Measurements from ENCODE around the gene FOXL2NB.

The FOXL2NB gene

GRCh38 chr3:138899351-138899991 is 47.5 kb upstream of the FOXL2NB start:
- Histone ChIP-seq H3K9ac (ENCODE audit: low read length) (no peak overlapping the region), H3K4me3 (ENCODE audit: low read depth, low read length, poor library complexity, severe bottlenecking) (no peak overlapping the region), H3K27me3 (ENCODE audit: insufficient read depth, low read length) (no peaks in the 10 kb centered on the region), H3K9me2 (ENCODE audit: low read depth, low read length) (no peaks in the 10 kb centered on the region), H2AFZ (ENCODE audit: low read length) (no peak overlapping the region), H3K9me3 (ENCODE audit: low read length) (no peaks in the 10 kb centered on the region), H3K36me3 (ENCODE audit: insufficient read depth, low read length) (no peaks in the 10 kb centered on the region), H3K79me2 (ENCODE audit: insufficient read depth, low read length) (no peaks in the 10 kb centered on the region), H4K20me1 (ENCODE audit: insufficient read depth, low read length) (no peaks in the 10 kb centered on the region), H3F3A (ENCODE audit: insufficient read depth, low read length) (no peaks in the 10 kb centered on the region), H3K4me2 (ENCODE audit: low read length) (no peak overlapping the region), H3K27ac (ENCODE audit: low read depth, low read length, poor library complexity, severe bottlenecking) (no peak overlapping the region), H3K4me1 (ENCODE audit: insufficient read depth, low read length, severe bottlenecking) (no peaks in the 10 kb centered on the region)
- no peak for TF ChIP-seq EZH2 (IDR thresholded peaks at IDR 0.05; ENCODE audit: borderline replicate concordance, low read length)
- TF ChIP-seq CTCF (IDR thresholded peaks at IDR 0.05; ENCODE audit: low read length), result no peak

- Histone ChIP-seq H3K4me1 (ENCODE audit: insufficient read depth, low read length, severe bottlenecking) (no peaks in the 10 kb centered on the region), H3K79me2 (ENCODE audit: insufficient read depth, low read length) (no peaks in the 10 kb centered on the region), H3K27ac (ENCODE audit: low read depth, low read length, poor library complexity, severe bottlenecking) (no peak overlapping the region), H4K20me1 (ENCODE audit: insufficient read depth, low read length) (no peaks in the 10 kb centered on the region), H3K9me3 (ENCODE audit: low read length) (no peaks in the 10 kb centered on the region), H3K4me3 (ENCODE audit: low read depth, low read length, poor library complexity, severe bottlenecking) (no peak overlapping the region), H3K27me3 (ENCODE audit: insufficient read depth, low read length) (peaks cover 4% of the 10 kb centered on the region; the same call in 1 of the 2 replicates), H2AFZ (ENCODE audit: low read length) (no peak overlapping the region), H3K9me2 (ENCODE audit: low read depth, low read length) (no peaks in the 10 kb centered on the region), H3F3A (ENCODE audit: insufficient read depth, low read length) (no peaks in the 10 kb centered on the region), H3K36me3 (ENCODE audit: insufficient read depth, low read length) (no peaks in the 10 kb centered on the region), H3K9ac (ENCODE audit: low read length) (no peak overlapping the region), H3K4me2 (ENCODE audit: low read length) (no peak overlapping the region)
- TF ChIP-seq CTCF (IDR thresholded peaks at IDR 0.05; ENCODE audit: low read length) (no peak), EZH2 (IDR thresholded peaks at IDR 0.05; ENCODE audit: borderline replicate concordance, low read length) (no peak)
Measured at GRCh38 chr3:138901567-138901966, 45.5 kb upstream of the FOXL2NB start.

- H3K36me3 ChIP-seq (ENCODE audit: insufficient read depth, low read length), result no peaks in the 10 kb centered on the region
- no peak overlapping the region for H3K9ac ChIP-seq (ENCODE audit: low read length)
- TF ChIP-seq EZH2 (IDR thresholded peaks at IDR 0.05; ENCODE audit: borderline replicate concordance, low read length), result no peak
- no peak for TF ChIP-seq CTCF (IDR thresholded peaks at IDR 0.05; ENCODE audit: low read length)
- no peak overlapping the region for H3K4me3 ChIP-seq (ENCODE audit: low read depth, low read length, poor library complexity, severe bottlenecking)
- peaks cover 4% of the 10 kb centered on the region; the same call in 1 of the 2 replicates for H3K27me3 ChIP-seq (ENCODE audit: insufficient read depth, low read length)
- no peaks in the 10 kb centered on the region for H3K9me3 ChIP-seq (ENCODE audit: low read length)
- no peak overlapping the region for H3K4me2 ChIP-seq (ENCODE audit: low read length)
- no peaks in the 10 kb centered on the region for H3K9me2 ChIP-seq (ENCODE audit: low read depth, low read length)
- H3K27ac ChIP-seq (ENCODE audit: low read depth, low read length, poor library complexity, severe bottlenecking), result no peak overlapping the region
- H3F3A ChIP-seq (ENCODE audit: insufficient read depth, low read length), result no peaks in the 10 kb centered on the region
- no peaks in the 10 kb centered on the region for H3K4me1 ChIP-seq (ENCODE audit: insufficient read depth, low read length, severe bottlenecking)
- no peaks in the 10 kb centered on the region for H4K20me1 ChIP-seq (ENCODE audit: insufficient read depth, low read length)
- H3K79me2 ChIP-seq (ENCODE audit: insufficient read depth, low read length), result no peaks in the 10 kb centered on the region
- H2AFZ ChIP-seq (ENCODE audit: low read length), result no peak overlapping the region
Measured at GRCh38 chr3:138902171-138902570, 44.8 kb upstream of the FOXL2NB start.

Data from OCI-LY1 (cell line).